SU-DHL-6 (cell line): ENCODE data around the gene LIPT2.

ENCODE experiments used
- H2AFZ ChIP-seq: fragments of 200-600 bp; sonication (generic); 2 replicates; pipeline ENCODE4 v1.6.1; 2014; ENCODE audit warnings: low read depth, mild to moderate bottlenecking, moderate library complexity, mixed read lengths, antibody characterized with exemption, low read length; ENCODE audit not compliant: severe bottlenecking
- H3F3A ChIP-seq: fragments of 200-600 bp; shearing (Covaris generic); 2 replicates; pipeline ENCODE4 v1.6.0; 2016; ENCODE audit warnings: antibody characterized with exemption, mild to moderate bottlenecking; ENCODE audit not compliant: insufficient read depth
- H3K27ac ChIP-seq: fragments of 200-600 bp; sonication (generic); 2 replicates; pipeline ENCODE4 v1.5.1; 2016; ENCODE audit warnings: low read depth, mild to moderate bottlenecking, low read length, moderate library complexity, mixed read lengths
- H3K27me3 ChIP-seq: fragments of 200-600 bp; sonication (generic), shearing (Covaris generic); 2 replicates; pipeline ENCODE4 v1.6.0; 2014; ENCODE audit warnings: mild to moderate bottlenecking, low read length
- H3K36me3 ChIP-seq: fragments of 200-600 bp; sonication (generic); 2 replicates; pipeline ENCODE4 v1.6.1; 2014; ENCODE audit warnings: mild to moderate bottlenecking, low read length, mixed read lengths
- H3K4me2 ChIP-seq: fragments of 300-600, 200-600 bp; shearing (Covaris generic), sonication (generic); 2 replicates; pipeline ENCODE4 v1.6.0; 2014; ENCODE audit warnings: low read length, low read depth, mild to moderate bottlenecking; ENCODE audit not compliant: poor library complexity, severe bottlenecking
- H3K4me3 ChIP-seq: fragments of 200-600 bp; sonication (generic); 2 replicates; pipeline ENCODE4 v1.5.1; 2014; ENCODE audit warnings: antibody characterized with exemption, low read length, mild to moderate bottlenecking, mixed read lengths; ENCODE audit not compliant: insufficient read depth, poor library complexity, severe bottlenecking
- H3K79me2 ChIP-seq: fragments of 200-600 bp; sonication (generic); 2 replicates; pipeline ENCODE4 v1.6.1; 2014; ENCODE audit warnings: mild to moderate bottlenecking, low read length, moderate library complexity; ENCODE audit not compliant: insufficient read depth
- H3K9ac ChIP-seq: fragments of 200-600 bp; sonication (generic); 2 replicates; pipeline ENCODE4 v1.7.0; 2014; ENCODE audit warnings: mild to moderate bottlenecking, low read length
- H3K9me2 ChIP-seq: fragments of 200-600 bp; sonication (generic); replicated peaks from 2 replicates; pipeline ENCODE4 v1.6.1; 2014; ENCODE audit warnings: low read length; ENCODE audit not compliant: insufficient read depth
- H3K9me3 ChIP-seq: fragments of 200-600 bp; sonication (generic); 2 replicates; pipeline ENCODE4 v1.6.1; 2014; ENCODE audit warnings: low read length, mixed read lengths; ENCODE audit not compliant: insufficient read depth
- H4K20me1 ChIP-seq: fragments of 200-600 bp; sonication (generic); 2 replicates; pipeline ENCODE4 v1.6.1; 2014; ENCODE audit warnings: low read depth, mild to moderate bottlenecking, antibody characterized with exemption, low read length, moderate library complexity, mixed read lengths
- CTCF ChIP-seq: fragments of 200-600 bp; sonication (generic); IDR thresholded peaks from one replicate; pipeline ENCODE4 v1.5.1; 2017; ENCODE audit warnings: antibody characterized with exemption, mild to moderate bottlenecking, low read length, moderate library complexity; ENCODE audit not compliant: insufficient read depth, poor library complexity, severe bottlenecking
- EZH2phosphoT487 ChIP-seq: fragments of 200-600 bp; sonication (generic), shearing (Covaris generic); conservative IDR thresholded peaks from 2 replicates; pipeline ENCODE4 v1.6.1; 2018; ENCODE audit warnings: mild to moderate bottlenecking, antibody characterized with exemption, low read length, moderate library complexity, mixed read lengths

The LIPT2 gene

GRCh38 chr11:74533421-74533820, 39.9 kb upstream of the LIPT2 start:
- Histone ChIP-seq H3K27ac (no peak overlapping the region), H2AFZ (no peak overlapping the region), H4K20me1 (no peaks in the 10 kb centered on the region), H3K27me3 (no peaks in the 10 kb centered on the region), H3K9me2 (no peaks in the 10 kb centered on the region), H3K36me3 (no peaks in the 10 kb centered on the region), H3K4me3 (no peak overlapping the region), H3K4me2 (no peak overlapping the region), H3K79me2 (no peaks in the 10 kb centered on the region), H3F3A (no peaks in the 10 kb centered on the region), H3K9ac (no peak overlapping the region), H3K9me3 (no peaks in the 10 kb centered on the region)
- TF ChIP-seq EZH2phosphoT487, result no peak
- TF ChIP-seq CTCF, result no peak

- no peaks in the 10 kb centered on the region for H3K9me2 ChIP-seq
- no peaks in the 10 kb centered on the region for H4K20me1 ChIP-seq
- H3K27me3 ChIP-seq, result no peaks in the 10 kb centered on the region
- no peak overlapping the region for H2AFZ ChIP-seq
- no peak overlapping the region for H3K27ac ChIP-seq
- no peaks in the 10 kb centered on the region for H3F3A ChIP-seq
- no peaks in the 10 kb centered on the region for H3K36me3 ChIP-seq
- H3K9ac ChIP-seq, result no peak overlapping the region
- TF ChIP-seq EZH2phosphoT487 (no peak), CTCF (no peak)
- no peak overlapping the region for H3K4me2 ChIP-seq
- no peaks in the 10 kb centered on the region for H3K79me2 ChIP-seq
- H3K9me3 ChIP-seq, result no peaks in the 10 kb centered on the region
- no peak overlapping the region for H3K4me3 ChIP-seq
Measured at GRCh38 chr11:74532501-74533246, 39.1 kb upstream of the LIPT2 start.

GRCh38 chr11:74524978-74525377, 31.5 kb upstream of the LIPT2 start:
- Histone ChIP-seq H3K27ac (no peak overlapping the region), H3K9me3 (no peaks in the 10 kb centered on the region), H3K9me2 (no peaks in the 10 kb centered on the region), H4K20me1 (no peaks in the 10 kb centered on the region), H3K4me2 (no peak overlapping the region), H3K27me3 (no peaks in the 10 kb centered on the region), H3K9ac (no peak overlapping the region), H3K4me3 (no peak overlapping the region), H3K36me3 (no peaks in the 10 kb centered on the region), H3F3A (no peaks in the 10 kb centered on the region), H3K79me2 (no peaks in the 10 kb centered on the region), H2AFZ (no peak overlapping the region)
- TF ChIP-seq EZH2phosphoT487, result no peak
- no peak for TF ChIP-seq CTCF
